DMS 273 (cell line): ENCODE measurements around the gene MUC4.
"Not testable (repeated sequence)": the region's sequence is repeated elsewhere in the genome, so short reads cannot be mapped to it uniquely, and the experiment has no call there.

Experiments
- DNase-seq: peaks from one replicate; lab custom pipeline; 2025; ENCODE audit not compliant: unreplicated experiment; lab: John Stamatoyannopoulos, UW

Gene MUC4

DNA sequence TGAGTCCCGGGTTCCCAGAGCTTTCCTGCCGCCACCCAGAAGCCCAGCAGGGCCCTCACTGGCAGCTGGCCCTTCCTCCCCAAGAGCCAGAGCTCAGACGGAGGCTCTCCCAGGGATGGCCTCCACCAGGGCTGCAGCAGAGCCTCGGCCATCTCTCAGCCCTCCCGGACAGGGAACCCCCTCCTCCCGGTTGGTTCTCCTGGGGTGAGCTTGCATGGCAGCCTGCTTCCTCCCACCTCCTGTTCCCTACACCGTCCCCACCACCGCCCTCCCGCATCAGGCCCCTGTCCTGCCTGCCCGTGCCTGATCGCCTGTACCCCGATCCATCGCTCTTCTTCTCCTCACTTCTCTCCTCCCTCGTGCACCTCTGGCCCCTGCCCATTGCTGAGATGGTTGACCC, 24.1 kb upstream of the MUC4 start:
- DNase-seq, result no peak

DNA sequence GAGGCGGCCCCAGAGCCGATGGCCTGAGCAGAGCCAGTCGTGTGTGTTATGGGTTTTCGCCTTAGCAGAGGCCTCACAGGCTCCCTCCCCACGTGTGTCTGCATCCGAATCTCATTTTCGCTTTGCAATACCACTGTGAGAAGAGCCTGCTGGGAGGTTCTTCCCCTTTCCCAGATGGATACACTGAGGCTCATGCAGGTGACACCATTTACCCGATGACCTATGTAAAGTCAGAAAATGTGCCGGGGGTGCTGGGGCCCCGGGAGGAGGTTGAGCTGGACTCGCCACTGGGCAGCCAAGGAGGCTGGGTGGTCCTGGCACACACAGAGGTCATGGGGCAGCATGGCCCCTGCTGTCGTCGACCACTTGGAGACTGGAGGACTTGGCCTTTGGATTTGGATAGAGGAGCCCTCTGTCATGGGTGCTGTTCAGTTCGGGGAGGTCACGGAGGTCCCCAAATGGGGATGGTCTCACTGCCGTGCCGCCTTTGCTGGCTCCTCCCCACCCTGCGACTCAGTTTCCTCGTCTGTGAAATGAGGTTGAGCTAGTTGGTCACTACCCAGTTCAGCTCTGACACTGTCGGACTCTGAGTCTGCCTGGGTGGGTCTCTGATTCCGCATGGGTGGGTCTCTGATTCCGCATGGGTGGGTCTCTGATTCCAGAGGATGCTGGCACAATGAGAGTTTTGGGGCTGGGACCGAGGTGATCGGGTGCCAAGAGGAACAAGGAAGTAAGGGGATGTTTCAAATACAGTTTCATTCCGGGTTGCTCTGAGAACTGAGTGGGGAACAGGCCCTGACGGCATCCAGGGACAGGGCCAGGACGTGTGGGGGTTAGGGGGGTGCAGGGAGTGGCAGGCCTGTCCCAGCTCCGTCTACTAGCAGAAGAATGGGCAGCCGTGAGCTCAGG, 23.2 kb upstream of the MUC4 start:
- DNase-seq, result no peak

DNA sequence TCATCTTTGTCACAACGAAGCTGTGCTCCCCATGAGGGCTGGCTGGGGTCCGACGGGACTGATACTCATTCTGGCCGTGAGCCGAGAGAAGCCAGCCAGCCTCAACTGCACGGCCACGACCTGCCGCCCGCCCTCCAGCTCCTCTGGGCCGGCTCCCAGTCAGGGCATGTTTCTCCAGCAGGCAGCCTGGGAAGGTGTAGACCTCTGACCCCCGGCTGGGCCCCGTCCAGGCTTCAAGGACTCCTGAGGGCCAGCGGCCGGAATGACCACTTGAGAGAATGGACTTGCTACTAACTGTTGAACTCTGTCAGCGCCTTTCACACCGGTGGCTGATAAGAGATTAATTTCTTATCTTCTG, 18.1 kb upstream of the MUC4 start:
- DNase-seq, result no peak

DNA sequence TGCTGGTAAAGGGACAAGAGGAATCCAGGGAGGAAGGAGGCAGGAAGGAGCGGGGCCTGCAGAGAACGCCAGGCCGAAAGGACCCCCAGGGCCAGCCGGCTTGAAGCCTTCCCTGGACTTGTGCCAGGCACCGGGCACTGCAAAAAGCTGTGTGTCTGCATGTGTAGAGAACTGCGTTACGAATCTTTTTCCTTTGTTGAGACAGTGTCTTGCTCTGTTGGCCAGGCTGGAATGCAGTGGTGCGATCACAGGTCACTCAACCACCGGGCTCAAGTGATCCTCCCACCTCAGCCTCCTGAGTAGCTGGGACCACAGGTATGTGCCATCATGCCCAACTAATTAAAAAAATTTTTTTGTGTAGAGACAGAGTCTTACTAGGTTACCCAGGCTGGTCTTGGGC, 17.0 kb upstream of the MUC4 start:
- DNase-seq, result no peak

DNA sequence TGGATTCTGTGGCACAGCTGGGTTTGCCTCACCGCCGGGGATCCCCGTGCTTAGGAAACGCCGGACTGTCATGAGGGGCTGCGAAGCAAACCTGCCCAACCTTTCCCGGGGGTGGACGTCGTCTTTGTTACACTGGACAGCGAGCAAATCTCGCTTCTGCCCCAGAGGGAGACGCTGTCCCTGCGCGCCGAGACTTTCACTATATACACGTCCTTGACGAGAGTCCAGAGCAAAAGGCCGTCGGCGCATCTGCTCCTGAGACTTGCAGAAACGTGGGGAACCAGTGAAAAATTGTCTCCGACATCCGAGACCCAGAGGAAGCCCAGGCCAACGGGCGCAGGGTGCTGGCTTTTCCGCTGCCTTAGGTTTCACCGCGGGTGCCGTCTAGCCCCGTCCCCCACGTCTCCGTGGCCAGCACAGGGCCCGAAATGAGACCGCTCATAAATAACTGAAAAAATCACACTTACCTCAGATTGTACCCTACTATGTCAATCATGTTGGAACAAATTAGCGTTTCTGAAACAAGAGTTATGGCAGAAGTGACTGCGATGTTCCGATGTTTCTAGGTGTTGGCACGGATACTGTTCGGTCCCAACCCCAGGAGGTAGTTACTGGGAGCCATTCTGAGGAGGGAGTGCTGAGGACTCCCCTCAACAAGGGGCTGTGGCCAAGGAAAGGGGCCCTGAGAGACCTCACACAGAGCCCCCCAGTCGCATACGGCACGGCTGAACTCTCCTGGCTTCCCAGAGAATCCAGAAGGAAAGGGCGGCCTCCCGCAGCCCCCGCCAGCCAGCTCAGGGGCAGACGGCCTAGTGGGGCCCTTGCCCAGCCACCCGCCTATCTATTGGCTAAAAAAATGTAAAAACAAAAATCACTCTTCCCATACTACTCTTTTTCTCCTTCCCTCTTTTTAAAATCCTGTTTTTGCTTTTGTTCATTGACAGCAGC, 14.4 kb upstream of the MUC4 start:
- no peak for DNase-seq

DNA sequence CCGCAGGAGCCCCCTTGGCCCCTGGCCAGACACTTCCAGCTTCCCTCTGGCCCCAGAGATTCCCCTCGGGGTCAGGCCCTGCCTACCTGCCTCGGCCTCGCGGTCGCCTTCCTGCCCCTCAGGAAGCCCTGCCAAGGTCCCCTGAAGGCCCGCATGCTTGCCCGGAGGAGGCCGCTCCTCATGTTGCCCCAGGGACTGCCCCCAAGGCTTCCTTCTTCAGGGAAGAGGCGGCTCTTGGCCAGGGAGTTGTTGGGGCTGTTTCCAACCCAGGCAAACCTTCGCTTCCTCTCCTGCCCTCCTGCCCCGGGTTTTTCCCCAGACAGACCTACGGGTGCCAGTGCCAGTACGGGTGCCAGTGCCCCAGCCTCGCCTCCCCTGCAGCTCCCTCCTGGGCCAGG, 13.5 kb upstream of the MUC4 start:
- no peak for DNase-seq

DNA sequence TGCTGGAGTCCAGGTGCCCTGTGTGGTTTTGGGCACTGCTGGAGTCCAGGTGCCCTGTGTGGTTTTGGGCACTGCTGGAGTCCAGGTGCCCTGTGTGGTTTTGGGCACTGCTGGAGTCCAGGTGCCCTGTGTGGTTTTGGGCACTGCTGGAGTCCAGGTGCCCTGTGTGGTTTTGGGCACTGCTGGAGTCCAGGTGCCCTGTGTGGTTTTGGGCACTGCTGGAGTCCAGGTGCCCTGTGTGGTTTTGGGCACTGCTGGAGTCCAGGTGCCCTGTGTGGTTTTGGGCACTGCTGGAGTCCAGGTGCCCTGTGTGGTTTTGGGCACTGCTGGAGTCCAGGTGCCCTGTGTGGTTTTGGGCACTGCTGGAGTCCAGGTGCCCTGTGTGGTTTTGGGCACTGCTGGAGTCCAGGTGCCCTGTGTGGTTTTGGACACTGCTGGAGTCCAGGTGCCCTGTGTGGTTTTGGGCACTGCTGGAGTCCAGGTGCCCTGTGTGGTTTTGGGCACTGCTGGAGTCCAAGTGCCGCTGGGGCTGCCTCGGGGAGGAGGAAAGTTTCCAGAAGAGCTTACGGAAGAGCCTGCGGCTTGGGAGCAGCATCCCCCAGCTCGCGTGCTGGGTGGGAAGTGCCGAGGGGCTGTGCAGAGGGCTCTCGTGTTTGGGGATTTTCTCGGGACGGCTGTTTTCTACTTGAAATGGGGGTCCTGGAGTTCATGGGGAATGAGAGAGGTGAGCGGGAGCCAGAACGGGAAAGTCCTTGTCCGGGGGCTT, 12.9 kb upstream of the MUC4 start:
- DNase-seq, result not testable (repeated sequence)

DNA sequence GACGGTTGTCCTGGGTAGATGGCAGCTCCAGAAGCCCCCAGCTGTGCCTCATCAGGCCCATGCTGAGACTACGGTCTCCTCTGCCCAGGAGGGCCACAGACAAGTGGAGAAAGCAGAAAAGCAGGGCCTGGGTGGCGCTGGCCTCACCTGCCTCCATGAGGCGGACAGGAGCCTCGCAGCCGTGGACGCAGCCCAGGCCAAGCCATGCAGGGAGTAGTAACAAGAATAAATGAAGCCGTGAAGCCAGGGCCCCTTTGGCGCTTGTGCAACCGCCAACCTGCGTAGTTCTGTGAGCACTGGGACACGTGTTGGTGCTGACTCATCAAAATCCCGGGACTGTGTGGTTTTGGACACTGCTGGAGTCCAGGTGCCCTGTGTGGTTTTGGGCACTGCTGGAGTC, 12.3 kb upstream of the MUC4 start:
- no peak for DNase-seq

DNA sequence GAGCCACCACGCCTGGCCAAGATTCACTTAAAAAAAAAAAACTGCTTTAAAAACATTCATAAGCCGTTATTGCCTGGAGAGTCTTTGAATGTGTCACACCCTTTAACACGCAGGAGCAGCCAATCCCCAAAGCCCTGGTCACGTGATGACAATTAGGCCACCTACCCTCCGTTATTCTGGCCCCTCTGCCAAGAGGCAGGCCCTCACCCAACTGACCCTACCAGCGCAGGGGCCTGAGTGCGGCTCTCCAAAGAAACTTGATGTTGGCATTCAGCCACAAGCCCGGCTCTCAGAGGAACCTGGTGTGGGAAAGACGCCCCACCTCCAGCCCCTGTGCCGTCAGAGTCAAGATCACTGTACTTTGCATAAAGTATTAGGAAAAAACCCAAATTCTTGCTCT, 11.6 kb upstream of the MUC4 start:
- peak; percentile 43 for DNase-seq

DNA sequence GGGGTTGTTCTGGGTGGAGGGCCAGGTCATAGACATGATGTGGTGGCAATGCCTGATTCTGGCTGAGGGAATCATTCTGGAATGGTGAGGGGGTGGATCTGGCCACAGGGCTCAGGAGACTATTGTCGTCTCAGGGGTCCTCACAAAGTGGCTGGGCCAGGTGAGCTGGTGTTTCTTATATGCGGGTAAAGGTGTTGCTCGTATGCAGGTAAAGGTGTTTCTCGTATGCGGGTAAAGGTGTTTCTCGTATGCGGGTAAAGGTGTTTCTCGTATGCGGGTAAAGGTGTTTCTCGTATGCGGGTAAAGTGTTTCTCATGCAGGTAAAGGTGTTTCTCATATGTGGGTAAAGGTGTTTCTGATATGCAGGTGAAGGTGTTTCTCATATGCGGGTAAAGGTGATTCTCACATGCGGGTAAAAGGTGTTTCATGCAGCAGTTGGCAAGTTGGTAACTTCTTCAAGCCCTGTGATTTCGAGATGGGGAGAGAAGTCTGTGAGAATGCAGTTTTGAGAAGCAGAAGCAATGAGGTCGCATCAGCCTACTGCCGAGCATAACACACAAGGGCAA, 10.5 kb upstream of the MUC4 start:
- no peak for DNase-seq

DNA sequence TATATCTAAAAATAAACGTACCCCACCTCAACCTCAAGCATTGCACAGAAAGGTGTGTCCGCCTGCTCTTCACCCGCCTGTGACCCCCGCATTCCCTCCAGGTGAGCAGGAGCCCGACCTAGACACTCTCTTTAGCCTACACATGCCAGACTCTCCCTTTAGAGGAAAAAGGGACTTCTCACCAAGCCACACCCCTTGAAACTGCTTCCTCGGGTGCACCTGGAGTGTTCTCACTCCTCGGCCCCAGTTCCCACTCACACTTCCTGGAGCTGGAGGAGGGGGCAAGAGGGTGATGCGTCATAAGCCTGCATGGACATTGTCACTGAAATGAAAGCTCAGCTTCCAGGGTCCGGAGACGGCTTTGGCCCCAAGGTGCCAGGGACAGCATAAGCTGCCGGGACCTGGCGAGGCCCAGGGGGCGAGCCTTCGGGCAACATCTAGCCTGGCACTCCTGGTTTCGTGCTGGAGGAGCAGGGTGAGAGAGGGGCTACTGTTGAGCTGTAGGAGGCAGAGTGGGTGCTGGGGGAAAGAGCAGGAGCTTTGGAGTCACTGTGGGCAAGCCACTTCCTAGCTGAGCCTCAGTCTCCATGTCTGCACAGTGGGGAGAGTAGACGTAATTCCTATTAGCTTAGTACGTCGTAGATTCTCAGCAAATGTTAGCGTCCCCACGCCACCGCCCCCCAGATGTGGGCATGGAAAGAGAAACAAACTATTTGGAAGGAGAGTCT, 9.8 kb upstream of the MUC4 start:
- no peak for DNase-seq

DNA sequence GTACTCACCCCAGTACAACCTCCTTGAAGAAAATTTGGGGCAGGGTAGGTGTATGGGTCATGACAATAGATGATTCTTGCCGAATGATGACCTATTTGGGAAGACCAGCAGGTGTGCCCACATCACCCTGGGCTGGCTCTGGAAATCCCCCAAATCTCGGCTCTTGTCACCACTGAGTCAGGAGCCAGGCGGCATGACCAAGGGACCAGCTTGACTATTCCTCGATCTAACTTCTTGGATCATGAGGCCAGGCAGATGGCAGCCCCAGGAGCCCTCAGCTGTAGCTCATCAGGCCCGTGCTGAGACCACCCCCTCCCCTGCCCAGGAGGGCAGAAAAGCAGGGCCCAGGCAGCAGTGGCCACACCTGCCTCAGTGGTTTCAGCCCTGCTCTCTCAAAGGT, 9.2 kb upstream of the MUC4 start:
- no peak for DNase-seq

DNA sequence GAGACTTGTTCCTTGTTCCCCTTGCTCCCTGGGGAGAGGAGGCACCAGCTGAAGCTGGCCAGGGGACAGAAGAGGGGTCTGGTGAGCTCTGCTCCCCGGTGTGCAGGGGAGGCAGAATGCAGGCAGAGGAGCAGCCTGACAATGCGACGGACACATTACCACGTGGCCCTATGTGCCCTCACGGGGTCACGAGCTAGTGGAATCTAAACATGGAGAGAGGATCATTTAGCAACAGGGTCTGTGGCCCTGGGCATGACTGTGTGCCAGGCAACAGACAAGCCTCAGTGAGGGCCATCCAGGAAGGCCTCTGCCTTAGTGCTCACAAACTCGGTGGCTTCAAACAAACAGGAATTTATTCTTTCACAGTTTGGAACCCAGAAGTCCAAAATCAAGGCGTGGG, 8.5 kb upstream of the MUC4 start:
- no peak for DNase-seq

DNA sequence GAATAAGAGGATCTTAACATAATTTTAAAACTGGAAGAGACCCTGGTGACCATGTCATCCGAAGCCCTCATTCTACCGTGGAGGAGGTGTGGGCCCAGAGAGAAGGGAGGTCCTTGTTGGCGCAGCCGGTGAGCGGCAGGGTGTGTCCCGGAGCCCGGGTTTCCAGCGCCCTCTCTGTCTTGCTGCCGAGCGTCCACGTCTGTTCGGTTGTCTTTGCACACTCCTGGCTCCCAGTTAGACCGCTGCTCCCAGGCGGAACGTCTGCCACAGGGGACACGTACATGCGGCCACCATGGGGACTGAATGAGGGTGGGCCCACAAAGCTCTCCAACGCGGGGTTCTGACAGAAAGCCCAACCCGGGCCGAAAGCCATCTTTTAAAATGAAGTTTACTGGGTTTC, 6.6 kb upstream of the MUC4 start:
- no peak for DNase-seq

DNA sequence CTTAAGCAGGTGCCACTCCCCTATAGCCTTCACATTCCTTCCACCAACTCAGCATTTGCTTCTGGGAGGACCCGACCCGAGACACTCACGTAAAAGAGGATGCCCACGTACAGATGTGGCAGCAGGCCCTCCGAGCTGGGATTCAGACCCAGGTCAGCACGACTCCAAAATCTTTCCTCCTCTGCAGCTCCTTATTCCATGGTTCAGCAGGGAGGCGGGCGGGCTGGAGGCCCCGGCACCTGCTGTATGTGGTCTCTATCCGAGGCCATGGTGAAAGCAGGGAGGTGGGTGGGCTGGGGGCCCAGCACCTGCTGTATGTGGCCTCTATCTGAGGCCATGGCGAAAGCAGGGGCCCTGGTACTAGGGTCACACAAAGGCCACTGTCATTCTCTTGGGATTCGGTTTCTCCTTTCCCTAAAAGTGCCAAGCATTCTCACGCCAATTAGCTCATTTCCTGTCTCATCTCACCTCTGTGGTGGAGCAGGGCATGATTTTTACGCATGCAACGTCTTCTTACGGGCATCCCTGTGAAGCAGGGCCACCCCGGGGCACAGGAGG, 5.9 kb upstream of the MUC4 start:
- no peak for DNase-seq

DNA sequence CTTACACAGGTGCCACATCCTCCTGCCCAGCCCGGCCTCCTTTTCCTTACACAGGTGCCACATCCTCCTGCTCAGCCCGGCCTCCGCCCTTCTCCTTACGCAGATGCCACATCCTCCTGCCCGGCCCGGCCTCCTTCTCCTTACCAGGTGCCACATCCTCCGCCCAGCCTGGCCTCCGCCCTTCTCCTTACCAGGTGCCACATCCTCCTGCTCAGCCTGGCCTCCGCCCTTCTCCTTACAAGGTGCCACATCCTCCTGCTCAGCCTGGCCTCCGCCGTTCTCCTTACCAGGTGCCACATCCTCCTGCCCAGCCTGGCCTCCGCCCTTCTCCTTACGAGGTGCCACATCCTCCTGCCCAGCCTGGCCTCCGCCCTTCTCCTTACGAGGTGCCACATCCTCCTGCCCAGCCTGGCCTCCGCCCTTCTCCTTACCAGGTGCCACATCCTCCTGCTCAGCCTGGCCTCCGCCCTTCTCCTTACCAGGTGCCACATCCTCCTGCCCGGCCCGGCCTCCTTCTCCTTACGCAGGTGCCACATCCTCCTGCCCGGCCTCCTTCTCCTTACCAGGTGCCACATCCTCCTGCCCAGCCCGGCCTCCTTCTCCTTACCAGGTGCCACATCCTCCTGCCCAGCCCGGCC, 4.7 kb upstream of the MUC4 start:
- DNase-seq, result not testable (repeated sequence)

DNA sequence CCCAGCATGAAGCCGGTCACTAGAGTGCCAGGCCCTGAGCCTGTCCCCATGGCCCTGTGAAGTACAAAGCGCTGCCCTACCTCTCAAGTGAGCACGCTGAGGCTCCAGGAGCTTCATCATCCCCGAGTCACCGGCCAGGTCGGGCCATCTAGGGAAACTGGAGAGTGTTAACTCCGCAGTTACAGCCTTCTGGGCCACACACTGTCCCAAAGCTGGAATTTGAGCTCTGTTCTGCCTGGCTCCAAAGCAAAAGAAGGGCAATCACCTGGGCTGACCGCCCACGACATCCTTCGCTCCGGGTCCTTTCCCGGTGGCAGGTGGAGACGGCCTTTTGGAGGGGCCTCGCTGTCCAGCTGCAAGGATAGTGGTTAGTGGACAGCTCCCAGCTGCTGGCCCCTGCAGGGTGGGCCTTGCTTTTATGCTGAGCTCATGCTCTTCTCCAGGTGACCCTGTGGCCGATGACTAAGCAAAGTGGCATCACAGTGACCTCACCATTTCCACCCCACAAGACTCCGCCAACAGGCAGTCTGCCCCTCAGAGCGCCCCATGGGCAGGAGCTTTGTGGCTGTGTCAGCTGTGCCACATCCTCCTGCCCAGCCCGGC, 3.5 kb upstream of the MUC4 start:
- no peak for DNase-seq

DNA sequence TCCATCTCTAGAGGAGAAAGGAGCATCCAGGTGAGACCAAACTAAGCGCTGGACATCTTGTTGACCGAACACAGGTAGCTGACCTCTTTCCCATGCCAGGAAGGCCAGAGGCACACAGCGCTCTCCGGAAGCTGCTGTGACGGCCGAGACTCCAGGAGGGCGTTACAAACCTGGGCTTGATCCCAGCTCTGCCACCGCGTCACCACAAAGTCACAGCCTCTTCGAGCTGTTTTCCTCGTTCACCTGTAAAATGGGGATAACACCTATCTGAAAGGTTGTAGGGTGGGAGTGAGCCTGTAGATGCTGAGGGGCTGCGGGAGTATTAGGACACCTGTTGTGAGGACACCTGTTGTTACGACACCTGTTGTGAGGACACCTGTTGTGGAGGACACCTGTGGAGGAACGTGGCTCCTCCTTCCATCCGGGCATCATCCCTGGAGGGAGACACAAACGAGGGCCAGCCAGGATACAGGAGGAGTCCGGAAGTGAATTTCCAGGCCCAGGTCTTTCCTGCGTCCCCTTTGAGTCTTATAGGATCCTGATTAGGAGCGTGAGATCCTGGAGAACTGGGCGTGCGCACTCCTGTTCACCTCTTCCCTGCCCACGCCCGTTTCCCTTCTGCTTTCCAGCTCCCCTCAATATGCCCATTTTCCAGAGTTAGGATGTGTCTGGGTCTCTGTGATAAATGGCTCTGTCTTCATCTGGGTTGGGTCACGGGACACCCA, 2.3 kb upstream of the MUC4 start:
- no peak for DNase-seq

DNA sequence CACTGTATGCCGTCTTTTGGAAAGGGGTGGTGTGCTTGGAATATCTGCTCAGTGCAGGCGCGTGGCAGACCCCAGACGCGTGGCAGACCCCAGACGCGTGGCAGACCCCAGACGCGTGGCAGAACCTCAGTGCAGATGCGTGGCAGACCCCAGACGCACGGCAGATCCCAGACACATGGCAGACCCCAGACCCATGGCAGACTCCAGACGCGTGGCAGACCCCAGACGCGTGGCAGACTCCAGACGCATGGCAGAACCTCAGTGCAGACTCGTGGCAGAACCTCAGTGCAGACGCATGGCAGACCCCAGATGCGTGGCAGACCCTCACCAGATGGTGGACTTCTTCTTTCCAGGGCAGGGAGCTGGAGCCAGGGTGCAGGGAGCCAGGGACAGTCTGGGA, 637 bp upstream of the MUC4 start:
- DNase-seq, result no peak
